Breast epithelium (tissue), 4 donors: ENCODE measurements around the gene ELL. TPM values are rescaled to one million over a fixed set of nuclear protein-coding genes. Genes with fewer than 3 reads are reported as not detected.
"Not testable (repeated sequence)": the region's sequence is repeated elsewhere in the genome, so short reads cannot be mapped to it uniquely, and the experiment has no call there.

Experiments
- DNase-seq, 2 donors: peaks; one replicate each; pipeline ENCODE4 v3.0.0-alpha.2; 2019; ENCODE audit warnings: low spot score in 2 of 2
- H3K27ac ChIP-seq, 2 donors: fragments of 200-600 bp; sonication (generic) in 1 of 2; one replicate each; pipeline ENCODE4 v1.5.1; 2016 to 2019; ENCODE audit warnings: mild to moderate bottlenecking in 1 of 2
- H3K27me3 ChIP-seq, 2 donors: fragments of 200-600 bp; sonication (generic) in 1 of 2; one replicate each; pipeline versions ENCODE4 v1.5.1 to v1.6.0; 2017 to 2019; ENCODE audit warnings: control low read depth in 1 of 2, mild to moderate bottlenecking in 1 of 2
- H3K36me3 ChIP-seq: fragments of 200-600 bp; one replicate; pipeline ENCODE4 v1.5.1; 2019
- H3K4me1 ChIP-seq, 2 donors: fragments of 200-600 bp; sonication (generic); one replicate each; pipeline ENCODE4 v1.5.1; 2016 to 2019; ENCODE audit warnings: control low read depth in 1 of 2
- H3K4me3 ChIP-seq, 3 donors: fragments of 200-600 bp; sonication (generic); 1 replicate in 2 of 3; 2 replicates in 1 of 3; pipeline ENCODE4 v1.5.1; 2016 to 2019; ENCODE audit warnings: mild to moderate bottlenecking in 3 of 3, moderate library complexity in 2 of 3
- H3K9me3 ChIP-seq, 2 donors: fragments of 200-600 bp; sonication (generic) in 1 of 2; one replicate each; pipeline ENCODE4 v1.5.1; 2016 to 2019; ENCODE audit warnings: control low read depth in 1 of 2
- CTCF ChIP-seq, 3 donors: fragments of 450-650 bp; IDR thresholded peaks; one replicate each; pipeline ENCODE4 v1.5.1; 2016 to 2017; ENCODE audit warnings: antibody characterized with exemption in 3 of 3, mild to moderate bottlenecking in 3 of 3, moderate library complexity in 3 of 3
- POLR2A ChIP-seq: fragments of 450-650 bp; IDR thresholded peaks from one replicate; pipeline ENCODE4 v1.6.1; 2016; ENCODE audit warnings: antibody characterized with exemption, mild to moderate bottlenecking, moderate library complexity
- POLR2AphosphoS5 ChIP-seq, 3 donors: sonication (generic); formaldehyde crosslinking; IDR thresholded peaks; one replicate each; pipeline ENCODE4 v1.6.1; 2017; ENCODE audit warnings: antibody characterized with exemption in 3 of 3
- intact Hi-C: fragments of 100-400 bp; cut with DNase I; formaldehyde crosslinking; loops from one replicate; pipeline ENCODE4 v1.15.1; 2023; ENCODE audit warnings: low total_unique reads
- total RNA-seq, 3 donors: library from RNA; depleted of rRNA; stranded (reverse); fragments of >200 nt; gene quantifications; one replicate each; pipeline ENCODE4 v1.1.0, GENCODE V29; 2016

Gene ELL
- total RNA-seq, 3 donors from 2014 or later, result 13.0 to 22.3 (median 15.7) TPM

GRCh38 chr19:18531485-18531884 is 9.6 kb upstream of the ELL start:
- no peaks in the 10 kb centered on the region for H3K27me3 ChIP-seq
- intact Hi-C loops, result no loop called here
- TF ChIP-seq POLR2A (no peak), POLR2AphosphoS5 (IDR thresholded peaks at IDR 0.05) (no peak), CTCF (IDR thresholded peaks at IDR 0.05) (no peak)
- DNase-seq, result no peak
- peaks cover 8% of the 10 kb centered on the region for H3K36me3 ChIP-seq
- no peaks in the 10 kb centered on the region for H3K4me1 ChIP-seq
- no peak overlapping the region for H3K27ac ChIP-seq
- no peak overlapping the region for H3K4me3 ChIP-seq
- no peaks in the 10 kb centered on the region for H3K9me3 ChIP-seq

GRCh38 chr19:18529782-18530181 is 7.9 kb upstream of the ELL start:
- intact Hi-C loops, result no loop called here
- DNase-seq, result no peak
- no peak overlapping the region for H3K4me3 ChIP-seq
- no peaks in the 10 kb centered on the region for H3K27me3 ChIP-seq
- no peaks in the 10 kb centered on the region for H3K4me1 ChIP-seq
- peaks cover 8% of the 10 kb centered on the region for H3K36me3 ChIP-seq
- no peak for TF ChIP-seq POLR2A
- TF ChIP-seq POLR2AphosphoS5 (IDR thresholded peaks at IDR 0.05), result no peak
- TF ChIP-seq CTCF (IDR thresholded peaks at IDR 0.05), result no peak
- no peaks in the 10 kb centered on the region for H3K9me3 ChIP-seq
- no peak overlapping the region for H3K27ac ChIP-seq

- no peaks in the 10 kb centered on the region for H3K36me3 ChIP-seq
- intact Hi-C loops, result no loop called here
- TF ChIP-seq POLR2A (no peak), CTCF (IDR thresholded peaks at IDR 0.05) (no peak), POLR2AphosphoS5 (IDR thresholded peaks at IDR 0.05) (no peak)
- no peaks in the 10 kb centered on the region for H3K4me1 ChIP-seq
- H3K4me3 ChIP-seq, result no peak overlapping the region
- H3K9me3 ChIP-seq, result no peaks in the 10 kb centered on the region
- H3K27ac ChIP-seq, result no peak overlapping the region
- no peak for DNase-seq
- no peaks in the 10 kb centered on the region for H3K27me3 ChIP-seq
Measured at GRCh38 chr19:18526316-18526715, 4.4 kb upstream of the ELL start.

GRCh38 chr19:18523841-18524240 is 2.0 kb upstream of the ELL start:
- Histone ChIP-seq H3K4me3 (no peak overlapping the region), H3K4me1 (no peaks in the 10 kb centered on the region), H3K9me3 (no peaks in the 10 kb centered on the region), H3K27me3 (no peaks in the 10 kb centered on the region), H3K27ac (no peak overlapping the region), H3K36me3 (no peaks in the 10 kb centered on the region)
- TF ChIP-seq POLR2AphosphoS5 (IDR thresholded peaks at IDR 0.05) (no peak), CTCF (IDR thresholded peaks at IDR 0.05) (no peak), POLR2A (no peak)
- intact Hi-C loops, result no loop called here
- DNase-seq, result no peak

DNA sequence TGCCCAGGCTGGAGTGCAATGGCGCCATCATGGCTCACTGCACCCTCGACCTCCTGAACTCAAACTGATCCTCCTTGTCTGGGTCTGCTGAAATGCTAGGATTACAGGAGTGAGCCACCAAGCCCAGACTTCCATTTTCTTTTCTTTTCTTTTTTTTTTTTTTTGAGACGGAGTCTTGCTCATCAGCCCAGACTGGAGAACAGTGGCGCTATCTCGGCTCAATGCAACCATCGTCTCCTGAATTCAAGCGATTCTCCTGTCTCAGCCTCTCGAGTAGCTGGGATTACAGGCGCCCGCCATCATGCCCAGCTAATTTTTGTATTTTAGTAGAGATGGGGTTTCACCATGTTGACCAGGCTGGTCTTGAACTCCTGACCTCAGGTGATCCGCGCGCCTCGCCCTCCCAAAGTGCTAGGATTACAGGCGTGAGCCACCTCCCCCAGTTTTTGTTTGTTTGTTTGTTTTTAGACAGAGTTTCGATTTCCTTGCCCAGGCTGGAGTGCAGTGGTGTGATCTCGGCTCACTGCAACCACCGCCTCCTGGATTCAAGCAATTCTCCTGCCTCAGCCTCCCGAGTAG is 1.1 kb upstream of the ELL start:
- DNase-seq, H3K9me3 ChIP-seq, intact Hi-C loops, H3K36me3 ChIP-seq, H3K27ac ChIP-seq, H3K27me3 ChIP-seq, H3K4me1 ChIP-seq: not testable (repeated sequence)
- H3K4me3 ChIP-seq, result peak overlapping the region in 2 of 3 donors; percentile 42 to 100
